ENCODE data around the gene PKLR. TPM values are rescaled to one million over a fixed set of nuclear protein-coding genes. Genes with fewer than 3 reads are reported as not detected.

The PKLR gene
- polyA plus RNA-seq, 2 donors = 0.02 to 0.04 TPM

DNA sequence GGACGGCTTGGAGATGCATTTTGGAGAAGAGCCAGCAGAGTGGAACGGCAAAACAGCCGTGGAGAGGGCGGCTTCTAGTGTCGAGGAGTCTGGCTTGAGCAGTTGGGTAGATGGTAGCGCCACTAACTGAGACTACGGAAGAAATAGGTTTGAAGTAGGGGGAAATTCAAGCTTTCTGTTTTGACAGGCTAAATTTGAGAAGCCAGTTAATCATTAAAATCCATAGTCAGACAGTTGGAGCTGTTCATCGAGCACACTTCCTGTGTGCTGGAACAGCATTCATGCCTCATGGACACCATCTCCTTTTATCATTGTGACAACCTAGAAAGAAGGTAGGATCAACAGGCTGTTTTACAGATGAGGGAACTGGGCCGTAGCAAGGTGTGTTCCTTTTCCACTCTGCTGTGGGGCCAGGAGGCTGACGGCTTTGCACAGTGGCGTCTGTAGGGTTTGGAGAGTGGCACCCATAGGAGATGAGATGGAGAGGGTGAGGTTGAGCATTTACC lies 3.4 kb upstream of the PKLR start:
- H3K27me3 ChIP-seq (ENCODE audit: control insufficient read depth in 1 of 2, insufficient read depth in 2 of 2, low read length in 2 of 2) = no peaks in the 10 kb centered on the region
- peaks cover 2 to 7% of the 10 kb centered on the region in 2 donors for H3K4me1 ChIP-seq (ENCODE audit: control insufficient read depth in 2 of 2, insufficient read depth in 2 of 2, low read length in 1 of 2)
- H3K4me3 ChIP-seq (ENCODE audit: low read depth in 1 of 2, low read length in 2 of 2) = no peak overlapping the region
- no peak overlapping the region for H3K27ac ChIP-seq (ENCODE audit: low read depth in 2 of 2, low read length in 1 of 2)
- H3K36me3 ChIP-seq (ENCODE audit: control insufficient read depth in 2 of 2, insufficient read depth in 2 of 2, low read length in 1 of 2) = no peaks in the 10 kb centered on the region
- no peaks in the 10 kb centered on the region for H3K9me3 ChIP-seq (ENCODE audit: control insufficient read depth in 2 of 2, insufficient read depth in 1 of 2, low read depth in 1 of 2, low read length in 1 of 2)
- WGBS, 2 donors = 72 to 83% methylated on average over 11 of the region's 11 CpGs

DNA sequence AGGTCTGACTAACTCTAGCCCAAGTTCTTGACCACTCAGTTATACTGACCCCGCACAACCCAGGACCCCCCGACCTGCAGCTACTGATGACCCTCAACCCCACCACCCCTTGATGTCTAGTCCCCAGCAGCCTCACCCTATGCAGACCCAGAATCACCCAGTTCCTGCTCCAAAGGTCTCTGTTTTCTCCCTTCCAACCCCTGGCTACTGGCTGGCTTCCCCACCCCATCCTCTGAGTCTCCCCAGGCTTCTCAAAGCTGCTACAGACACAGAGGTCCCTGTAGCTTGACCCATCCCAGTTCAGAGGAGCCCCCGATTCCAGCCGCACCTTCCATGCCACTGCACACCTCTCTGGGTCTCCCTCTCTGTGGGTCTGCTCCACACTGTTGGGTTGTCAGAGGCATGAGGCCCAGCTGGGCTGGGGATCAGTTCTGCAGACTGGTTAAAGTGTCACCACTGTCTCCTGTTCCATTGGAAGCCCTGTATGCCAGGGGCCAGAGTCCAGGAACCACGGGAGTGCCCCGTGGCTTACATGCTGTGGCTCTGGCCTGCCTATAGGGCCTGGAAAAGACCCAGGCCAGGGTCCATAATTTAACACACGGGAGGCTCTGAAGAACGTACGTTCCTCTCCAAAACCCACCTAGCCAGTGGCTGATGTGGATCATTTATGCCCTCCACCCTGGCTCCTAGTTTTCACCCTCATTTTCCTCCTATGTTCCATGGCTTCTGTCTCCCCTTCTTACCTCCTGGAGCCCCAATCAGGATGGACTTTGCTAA lies 497 bp downstream of the PKLR start:
- no peak overlapping the region for H3K4me3 ChIP-seq (ENCODE audit: low read depth in 1 of 2, low read length in 2 of 2)
- no peak overlapping the region for H3K27ac ChIP-seq (ENCODE audit: low read depth in 2 of 2, low read length in 1 of 2)
- no peaks in the 10 kb centered on the region for H3K9me3 ChIP-seq (ENCODE audit: control insufficient read depth in 2 of 2, insufficient read depth in 1 of 2, low read depth in 1 of 2, low read length in 1 of 2)
- H3K27me3 ChIP-seq (ENCODE audit: control insufficient read depth in 1 of 2, insufficient read depth in 2 of 2, low read length in 2 of 2) = no peaks in the 10 kb centered on the region
- 74 to 85% methylated on average over 9 of the region's 9 CpGs for WGBS, 2 donors
- H3K4me1 ChIP-seq (ENCODE audit: control insufficient read depth in 2 of 2, insufficient read depth in 2 of 2, low read length in 1 of 2) = peaks cover 0 to 4% of the 10 kb centered on the region in 2 donors
- no peaks in the 10 kb centered on the region for H3K36me3 ChIP-seq (ENCODE audit: control insufficient read depth in 2 of 2, insufficient read depth in 2 of 2, low read length in 1 of 2)

GRCh38 chr1:155300024-155300423 lies 1.2 kb downstream of the PKLR start:
- H3K4me3 ChIP-seq (ENCODE audit: low read depth in 1 of 2, low read length in 2 of 2) = no peak overlapping the region
- 92 to 94% methylated on average over 8 of the region's 8 CpGs for WGBS, 2 donors
- H3K27ac ChIP-seq (ENCODE audit: low read depth in 2 of 2, low read length in 1 of 2) = no peak overlapping the region
- no peaks in the 10 kb centered on the region for H3K9me3 ChIP-seq (ENCODE audit: control insufficient read depth in 2 of 2, insufficient read depth in 1 of 2, low read depth in 1 of 2, low read length in 1 of 2)
- H3K27me3 ChIP-seq (ENCODE audit: control insufficient read depth in 1 of 2, insufficient read depth in 2 of 2, low read length in 2 of 2) = no peaks in the 10 kb centered on the region
- no peaks in the 10 kb centered on the region for H3K36me3 ChIP-seq (ENCODE audit: control insufficient read depth in 2 of 2, insufficient read depth in 2 of 2, low read length in 1 of 2)
- peaks cover 2 to 8% of the 10 kb centered on the region in 2 donors for H3K4me1 ChIP-seq (ENCODE audit: control insufficient read depth in 2 of 2, insufficient read depth in 2 of 2, low read length in 1 of 2)

GRCh38 chr1:155297384-155297783 lies 3.9 kb downstream of the PKLR start:
- no peak overlapping the region for H3K27ac ChIP-seq (ENCODE audit: low read depth in 2 of 2, low read length in 1 of 2)
- no peak overlapping the region for H3K4me3 ChIP-seq (ENCODE audit: low read depth in 1 of 2, low read length in 2 of 2)
- H3K9me3 ChIP-seq (ENCODE audit: control insufficient read depth in 2 of 2, insufficient read depth in 1 of 2, low read depth in 1 of 2, low read length in 1 of 2) = no peaks in the 10 kb centered on the region
- no peaks in the 10 kb centered on the region for H3K27me3 ChIP-seq (ENCODE audit: control insufficient read depth in 1 of 2, insufficient read depth in 2 of 2, low read length in 2 of 2)
- WGBS, 2 donors = 77 to 82% methylated on average over 7 of the region's 7 CpGs
- peaks cover 2 to 8% of the 10 kb centered on the region in 2 donors for H3K4me1 ChIP-seq (ENCODE audit: control insufficient read depth in 2 of 2, insufficient read depth in 2 of 2, low read length in 1 of 2)
- H3K36me3 ChIP-seq (ENCODE audit: control insufficient read depth in 2 of 2, insufficient read depth in 2 of 2, low read length in 1 of 2) = no peaks in the 10 kb centered on the region

DNA sequence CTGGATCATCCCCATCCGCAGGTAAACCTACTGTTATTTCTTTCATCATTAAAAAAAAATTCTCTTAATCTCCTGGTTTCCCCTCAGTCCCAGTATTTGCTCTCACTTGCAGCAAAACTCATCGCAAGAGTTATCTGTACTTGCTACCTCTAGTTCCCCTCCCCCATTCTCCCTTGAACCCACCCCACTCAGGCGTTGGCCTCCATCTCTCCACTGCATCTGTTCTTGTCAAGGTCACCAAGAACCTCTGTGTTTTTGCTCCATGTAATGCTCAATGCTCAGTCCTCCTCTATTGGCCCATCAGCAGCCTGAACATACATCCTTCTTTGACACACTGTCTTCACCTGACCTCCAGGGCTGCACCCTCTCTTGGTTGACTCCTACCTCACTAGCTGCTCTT lies 4.6 kb downstream of the PKLR start:
- 86 to 89% methylated on average over 3 of the region's 3 CpGs for WGBS, 2 donors
- Histone ChIP-seq H3K4me1 (ENCODE audit: control insufficient read depth in 2 of 2, insufficient read depth in 2 of 2, low read length in 1 of 2) (peaks cover 2 to 8% of the 10 kb centered on the region in 2 donors), H3K4me3 (ENCODE audit: low read depth in 1 of 2, low read length in 2 of 2) (no peak overlapping the region), H3K27me3 (ENCODE audit: control insufficient read depth in 1 of 2, insufficient read depth in 2 of 2, low read length in 2 of 2) (no peaks in the 10 kb centered on the region), H3K36me3 (ENCODE audit: control insufficient read depth in 2 of 2, insufficient read depth in 2 of 2, low read length in 1 of 2) (no peaks in the 10 kb centered on the region), H3K9me3 (ENCODE audit: control insufficient read depth in 2 of 2, insufficient read depth in 1 of 2, low read depth in 1 of 2, low read length in 1 of 2) (no peaks in the 10 kb centered on the region), H3K27ac (ENCODE audit: low read depth in 2 of 2, low read length in 1 of 2) (no peak overlapping the region)

- Histone ChIP-seq H3K27ac (ENCODE audit: low read depth in 2 of 2, low read length in 1 of 2) (no peak overlapping the region), H3K36me3 (ENCODE audit: control insufficient read depth in 2 of 2, insufficient read depth in 2 of 2, low read length in 1 of 2) (no peaks in the 10 kb centered on the region), H3K9me3 (ENCODE audit: control insufficient read depth in 2 of 2, insufficient read depth in 1 of 2, low read depth in 1 of 2, low read length in 1 of 2) (no peaks in the 10 kb centered on the region), H3K4me1 (ENCODE audit: control insufficient read depth in 2 of 2, insufficient read depth in 2 of 2, low read length in 1 of 2) (peaks cover 2 to 8% of the 10 kb centered on the region in 2 donors), H3K4me3 (ENCODE audit: low read depth in 1 of 2, low read length in 2 of 2) (no peak overlapping the region), H3K27me3 (ENCODE audit: control insufficient read depth in 1 of 2, insufficient read depth in 2 of 2, low read length in 2 of 2) (no peaks in the 10 kb centered on the region)
- 63 to 80% methylated on average over 7 of the region's 7 CpGs for WGBS, 2 donors
These were observed 5.3 kb downstream of the PKLR start for GRCh38 chr1:155295942-155296267.

GRCh38 chr1:155295183-155295941 lies 5.9 kb downstream of the PKLR start:
- peak overlapping the region in 1 of 2 donors; percentile 17 for H3K4me3 ChIP-seq (ENCODE audit: low read depth in 1 of 2, low read length in 2 of 2)
- 13 to 21% methylated on average over 47 of the region's 47 CpGs for WGBS, 2 donors
- H3K4me1 ChIP-seq (ENCODE audit: control insufficient read depth in 2 of 2, insufficient read depth in 2 of 2, low read length in 1 of 2) = peaks cover 2 to 8% of the 10 kb centered on the region in 2 donors
- no peaks in the 10 kb centered on the region for H3K36me3 ChIP-seq (ENCODE audit: control insufficient read depth in 2 of 2, insufficient read depth in 2 of 2, low read length in 1 of 2)
- no peaks in the 10 kb centered on the region for H3K9me3 ChIP-seq (ENCODE audit: control insufficient read depth in 2 of 2, insufficient read depth in 1 of 2, low read depth in 1 of 2, low read length in 1 of 2)
- no peak overlapping the region for H3K27ac ChIP-seq (ENCODE audit: low read depth in 2 of 2, low read length in 1 of 2)
- H3K27me3 ChIP-seq (ENCODE audit: control insufficient read depth in 1 of 2, insufficient read depth in 2 of 2, low read length in 2 of 2) = no peaks in the 10 kb centered on the region

- 37 to 50% methylated on average over 46 of the region's 46 CpGs for WGBS, 2 donors
- Histone ChIP-seq H3K36me3 (ENCODE audit: control insufficient read depth in 2 of 2, insufficient read depth in 2 of 2, low read length in 1 of 2) (no peaks in the 10 kb centered on the region), H3K27me3 (ENCODE audit: control insufficient read depth in 1 of 2, insufficient read depth in 2 of 2, low read length in 2 of 2) (no peaks in the 10 kb centered on the region), H3K4me1 (ENCODE audit: control insufficient read depth in 2 of 2, insufficient read depth in 2 of 2, low read length in 1 of 2) (peaks cover 2 to 8% of the 10 kb centered on the region in 2 donors), H3K4me3 (ENCODE audit: low read depth in 1 of 2, low read length in 2 of 2) (no peak overlapping the region), H3K27ac (ENCODE audit: low read depth in 2 of 2, low read length in 1 of 2) (no peak overlapping the region), H3K9me3 (ENCODE audit: control insufficient read depth in 2 of 2, insufficient read depth in 1 of 2, low read depth in 1 of 2, low read length in 1 of 2) (no peaks in the 10 kb centered on the region)
These were observed 6.6 kb downstream of the PKLR start for GRCh38 chr1:155294520-155295182.

DNA sequence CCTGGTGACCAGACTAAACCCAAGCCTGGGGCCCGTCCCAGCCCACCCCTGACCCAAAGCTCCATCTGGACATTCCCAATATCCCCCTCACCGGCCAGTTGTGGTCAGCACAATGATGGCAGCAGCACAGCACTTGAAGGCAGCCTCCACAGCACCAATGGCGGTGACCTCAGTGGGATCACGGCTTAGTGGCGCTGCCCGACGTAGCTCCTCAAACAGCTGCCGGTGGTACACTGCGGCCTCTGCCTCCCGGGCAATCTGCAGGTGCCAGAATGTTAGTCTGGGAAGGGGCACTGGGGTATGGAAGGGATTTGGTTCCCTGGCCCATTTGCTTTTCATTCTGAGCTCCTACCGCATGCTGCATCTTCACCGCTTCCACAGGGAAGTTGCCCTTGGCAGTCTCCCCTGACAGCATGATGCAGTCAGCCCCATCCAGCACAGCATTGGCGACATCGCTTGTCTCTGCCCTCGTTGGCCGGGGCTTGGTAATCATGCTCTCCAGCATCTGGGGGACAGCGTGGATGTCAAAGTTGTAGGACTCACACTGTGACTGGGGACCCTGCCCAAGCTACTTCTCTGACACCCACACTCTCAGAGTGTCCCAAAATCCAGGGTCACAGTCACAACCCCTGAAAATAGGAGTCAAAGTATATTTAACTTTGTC lies 8.0 kb downstream of the PKLR start:
- WGBS, 2 donors = 87 to 88% methylated on average over 17 of the region's 17 CpGs
- Histone ChIP-seq H3K36me3 (ENCODE audit: control insufficient read depth in 2 of 2, insufficient read depth in 2 of 2, low read length in 1 of 2) (peaks cover 0 to 2% of the 10 kb centered on the region in 2 donors), H3K9me3 (ENCODE audit: control insufficient read depth in 2 of 2, insufficient read depth in 1 of 2, low read depth in 1 of 2, low read length in 1 of 2) (no peaks in the 10 kb centered on the region), H3K4me1 (ENCODE audit: control insufficient read depth in 2 of 2, insufficient read depth in 2 of 2, low read length in 1 of 2) (peaks cover 2 to 8% of the 10 kb centered on the region in 2 donors), H3K4me3 (ENCODE audit: low read depth in 1 of 2, low read length in 2 of 2) (no peak overlapping the region), H3K27ac (ENCODE audit: low read depth in 2 of 2, low read length in 1 of 2) (no peak overlapping the region), H3K27me3 (ENCODE audit: control insufficient read depth in 1 of 2, insufficient read depth in 2 of 2, low read length in 2 of 2) (no peaks in the 10 kb centered on the region)
